K562 (cell line): ENCODE data around the gene CFD. TPM values are rescaled to one million over a fixed set of nuclear protein-coding genes. Genes with fewer than 3 reads are reported as not detected.

ENCODE experiments used
- CBX2 ChIP-seq: fragments of 200-600 bp; sonication (generic); IDR thresholded peaks from one replicate; pipeline ENCODE4 v1.6.1; 2012; ENCODE audit warnings: mild to moderate bottlenecking, low read length, inconsistent platforms; ENCODE audit not compliant: insufficient read depth, poor library complexity, severe bottlenecking
- HMGXB4 ChIP-seq: sonication (generic); formaldehyde crosslinking; IDR thresholded peaks from 2 replicates; pipeline ENCODE4 v1.8.1; 2023; ENCODE audit warnings: mild to moderate bottlenecking, missing genetic modification reagents
- JUND ChIP-seq, 2 experiments: IDR thresholded peaks; 2 replicates in 1 of 2; 3 replicates in 1 of 2; pipeline ENCODE4 v1.6.1; 2011; ENCODE audit warnings: borderline replicate concordance in 2 of 2, low read depth in 2 of 2, low read length in 2 of 2, improper control_type of control experiment in 1 of 2, missing biosample characterization in 1 of 2, missing genetic modification characterization in 1 of 2, missing genetic modification reagents in 1 of 2
- LEF1 ChIP-seq: fragments of 450-650 bp; IDR thresholded peaks from 2 replicates; pipeline ENCODE4 v1.6.1; 2016; ENCODE audit warnings: mild to moderate bottlenecking
- MGA ChIP-seq: fragments of 450-650 bp; IDR thresholded peaks from 2 replicates; pipeline ENCODE4 v1.6.1; 2016; ENCODE audit warnings: mild to moderate bottlenecking, moderate library complexity
- PHB ChIP-seq: fragments of 250-450 bp; sonication (Bioruptor Pico); IDR thresholded peaks from 2 replicates; pipeline ENCODE4 v1.5.0; 2021
- SMAD4 ChIP-seq: fragments of 250-450 bp; sonication (Bioruptor Pico); conservative IDR thresholded peaks from 2 replicates; pipeline ENCODE4 v1.8.0; 2021; ENCODE audit warnings: inconsistent platforms, mild to moderate bottlenecking, moderate library complexity
- THAP7 ChIP-seq: fragments of 250-450 bp; sonication (Bioruptor Pico); IDR thresholded peaks from 2 replicates; pipeline ENCODE4 v1.5.0; 2021
- polyA plus RNA-seq, 8 experiments: library from polyadenylated mRNA; depleted of rRNA in 4 of 8; stranded (reverse) in 5 of 8; unstranded in 3 of 8; fragments of >200 nt; fragmentation: Nextera tagmentation in 2 of 8; fragmentation: Illumina TruSeq in 1 of 8; extraction: Ambion mirVana in 2 of 8; extraction: Trizol in 1 of 8; gene quantifications; 2 replicates each; pipeline versions ENCODE4 v1.2.1 to v1.2.3, GENCODE V29; 2011 to 2014; ENCODE audit warnings: inconsistent platforms in 1 of 8, missing spikeins in 1 of 8
- total RNA-seq, 7 experiments: library from RNA; depleted of rRNA in 6 of 7; stranded (reverse); fragments of >200 nt in 6 of 7; fragmentation: Illumina TruSeq in 2 of 7; extraction: Trizol in 2 of 7; gene quantifications; 2 replicates each; pipeline versions ENCODE4 v1.2.1 to v1.2.3, GENCODE V29; 2011 to 2021; ENCODE audit warnings: low replicate concordance in 1 of 7

CFD gene
- total and polyA plus RNA-seq, 9 of the 15 experiments (the other 6 are each of a cell fraction or from before 2014, with no cell fraction given) = 0.52 to 59.4 (median 7.6) TPM

- TF ChIP-seq MGA = peak; percentile 38; the same call in 1 of the 2 replicates
- TF ChIP-seq LEF1 = peak; percentile 79; the same call in 1 of the 2 replicates
- no peak for TF ChIP-seq THAP7 (CRISPR knock-in tag)
- TF ChIP-seq HMGXB4 (CRISPR knock-in tag) = no peak
- TF ChIP-seq JUND (IDR thresholded peaks at IDR 0.05; ENCODE audit: borderline replicate concordance, low read depth, low read length) = peak; percentile 32
- TF ChIP-seq JUND (tag; IDR thresholded peaks at IDR 0.05; ENCODE audit: borderline replicate concordance, low read depth, low read length) = no peak
- TF ChIP-seq SMAD4 (CRISPR knock-in tag) = peak; percentile 69
- TF ChIP-seq CBX2 = no peak
- TF ChIP-seq PHB = no peak
Measured at GRCh38 chr19:823565-824121, 35.8 kb upstream of the CFD start (continued).
